HG03064 (cell line): ENCODE results near the gene ZDHHC5.
"Not testable (repeated sequence)": the region's sequence is repeated elsewhere in the genome, so short reads cannot be mapped to it uniquely, and the experiment has no call there.

Source experiments
- ATAC-seq: cut with Tn5 transposase; IDR thresholded peaks from one replicate; pipeline ENCODE4 v1.9.1; 2021; ENCODE audit warnings: low read depth; ENCODE audit not compliant: unreplicated experiment

Gene ZDHHC5

DNA sequence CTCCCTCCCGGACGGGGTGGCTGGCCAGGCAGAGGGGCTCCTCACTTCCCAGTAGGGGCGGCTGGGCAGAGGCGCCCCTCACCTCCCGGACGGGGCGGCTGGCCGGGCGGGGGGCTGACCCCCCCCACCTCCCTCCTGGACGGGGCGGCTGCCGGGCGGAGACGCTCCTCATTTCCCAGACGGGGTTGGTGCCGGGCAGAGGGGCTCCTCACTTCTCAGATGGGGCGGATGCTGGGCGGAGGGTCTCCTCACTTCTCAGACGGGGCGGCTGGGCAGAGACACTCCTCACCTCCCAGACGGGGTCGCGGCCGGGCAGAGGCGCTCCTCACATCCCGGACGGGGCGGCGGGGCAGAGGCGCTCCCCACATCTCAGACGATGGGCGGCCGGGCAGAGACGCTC is 48.8 kb downstream of the ZDHHC5 start:
- ATAC-seq: not testable (repeated sequence)

DNA sequence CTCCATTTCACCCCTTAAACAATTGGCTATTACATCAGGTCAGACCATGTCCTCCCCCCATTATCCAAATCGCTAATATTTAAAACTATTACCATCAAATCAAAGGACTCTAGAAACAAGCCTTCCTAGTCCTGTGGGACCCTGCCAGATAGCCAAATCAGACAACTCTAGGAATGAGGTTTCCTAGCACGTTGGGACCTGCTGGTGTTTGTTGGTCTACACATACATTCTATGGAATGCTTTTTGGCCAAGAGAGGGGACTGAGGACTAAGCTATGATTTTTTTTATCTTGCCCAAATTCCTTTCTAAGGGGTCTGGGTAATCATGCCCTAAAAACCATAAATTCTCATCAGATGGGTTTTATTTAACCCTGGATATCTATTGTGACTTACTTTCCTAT is 59.3 kb downstream of the ZDHHC5 start:
- ATAC-seq: no peak

DNA sequence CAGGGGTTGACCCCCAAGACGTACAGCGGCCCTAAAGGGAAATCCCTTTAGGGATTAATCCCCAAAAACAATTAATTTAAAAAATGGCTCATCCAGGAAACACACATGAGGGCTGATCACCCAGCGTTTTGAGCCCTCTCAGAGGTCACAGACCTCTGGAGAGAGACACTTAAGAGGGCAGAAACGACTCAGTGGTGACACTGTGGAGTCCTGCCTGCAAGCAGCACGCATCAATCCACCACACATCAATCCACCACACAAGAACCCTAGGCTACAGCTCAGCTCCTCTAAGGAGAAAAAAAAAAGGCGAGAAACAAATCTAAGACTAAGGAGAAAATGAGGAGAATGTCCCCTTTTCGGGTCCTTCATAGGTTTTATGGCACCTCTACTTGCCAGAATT is 60.9 kb downstream of the ZDHHC5 start:
- no peak for ATAC-seq

DNA sequence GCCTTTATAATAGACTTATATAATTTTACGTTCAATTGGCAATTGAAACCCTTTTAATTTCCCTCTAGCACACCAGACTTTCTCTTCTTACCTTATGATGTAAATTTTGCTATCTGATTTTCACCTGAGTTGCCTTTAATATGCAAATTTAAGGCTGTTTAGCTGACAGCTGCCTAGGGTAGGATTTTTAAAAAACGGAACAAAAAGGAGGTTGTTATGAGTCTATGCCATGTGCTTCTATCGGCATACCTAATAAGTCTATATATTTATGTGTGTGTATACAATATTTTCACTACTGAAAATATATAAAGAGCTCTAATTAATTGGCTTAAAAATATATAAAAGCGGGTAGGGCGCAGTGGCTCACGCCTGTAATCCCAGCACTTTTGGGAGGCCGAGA is 61.6 kb downstream of the ZDHHC5 start:
- no peak for ATAC-seq

DNA sequence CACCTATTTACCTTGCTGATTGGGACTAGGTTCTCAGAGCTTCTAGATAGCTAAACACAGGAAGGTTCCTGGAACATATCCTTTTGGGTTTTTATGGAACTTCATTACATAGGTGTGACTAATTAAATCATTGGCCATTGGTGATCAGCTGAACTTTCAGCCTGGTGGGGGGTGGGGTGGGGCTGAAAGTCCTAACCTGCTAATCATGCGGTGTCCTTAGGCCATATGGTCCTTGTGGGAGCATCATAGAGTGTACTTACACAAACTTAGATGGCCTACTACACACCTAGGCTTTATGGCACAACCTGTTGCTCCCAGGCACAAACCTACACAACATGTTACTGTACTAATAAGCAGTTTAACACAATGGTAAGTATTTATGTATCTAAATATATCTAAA is 64.7 kb downstream of the ZDHHC5 start:
- no peak for ATAC-seq

DNA sequence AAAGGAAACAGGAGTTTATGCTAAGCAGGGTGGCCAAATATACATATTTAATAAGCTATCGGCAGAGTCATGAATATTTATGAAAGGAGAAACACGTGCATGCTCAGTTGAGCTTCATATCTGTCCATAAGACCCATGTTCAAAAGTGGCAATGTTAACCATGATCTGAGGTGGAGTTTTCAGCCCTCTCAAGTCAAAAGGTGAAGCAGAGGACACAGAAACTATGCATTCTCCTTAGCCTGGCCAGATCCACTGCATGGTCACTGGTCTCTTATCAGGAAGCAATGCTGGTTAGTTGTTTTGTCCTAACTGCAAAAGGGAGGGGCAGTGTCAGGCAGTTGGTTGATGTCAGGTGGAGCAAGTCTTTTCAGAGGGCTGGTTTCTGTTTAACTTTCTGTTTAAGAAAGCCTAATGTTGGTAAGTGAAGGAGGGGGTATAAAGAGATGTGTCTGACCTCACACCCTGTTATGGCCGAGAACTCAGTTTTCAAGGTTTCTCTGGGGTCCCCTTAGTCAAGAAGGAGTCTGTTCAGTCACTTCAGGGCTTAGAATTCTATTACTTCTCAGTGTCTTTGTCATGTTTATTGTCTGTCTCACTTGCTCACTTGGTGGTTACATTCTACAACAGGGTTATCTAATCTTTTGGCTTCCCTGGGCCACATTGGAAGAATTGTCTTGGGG is 67.8 kb downstream of the ZDHHC5 start:
- ATAC-seq: no peak

DNA sequence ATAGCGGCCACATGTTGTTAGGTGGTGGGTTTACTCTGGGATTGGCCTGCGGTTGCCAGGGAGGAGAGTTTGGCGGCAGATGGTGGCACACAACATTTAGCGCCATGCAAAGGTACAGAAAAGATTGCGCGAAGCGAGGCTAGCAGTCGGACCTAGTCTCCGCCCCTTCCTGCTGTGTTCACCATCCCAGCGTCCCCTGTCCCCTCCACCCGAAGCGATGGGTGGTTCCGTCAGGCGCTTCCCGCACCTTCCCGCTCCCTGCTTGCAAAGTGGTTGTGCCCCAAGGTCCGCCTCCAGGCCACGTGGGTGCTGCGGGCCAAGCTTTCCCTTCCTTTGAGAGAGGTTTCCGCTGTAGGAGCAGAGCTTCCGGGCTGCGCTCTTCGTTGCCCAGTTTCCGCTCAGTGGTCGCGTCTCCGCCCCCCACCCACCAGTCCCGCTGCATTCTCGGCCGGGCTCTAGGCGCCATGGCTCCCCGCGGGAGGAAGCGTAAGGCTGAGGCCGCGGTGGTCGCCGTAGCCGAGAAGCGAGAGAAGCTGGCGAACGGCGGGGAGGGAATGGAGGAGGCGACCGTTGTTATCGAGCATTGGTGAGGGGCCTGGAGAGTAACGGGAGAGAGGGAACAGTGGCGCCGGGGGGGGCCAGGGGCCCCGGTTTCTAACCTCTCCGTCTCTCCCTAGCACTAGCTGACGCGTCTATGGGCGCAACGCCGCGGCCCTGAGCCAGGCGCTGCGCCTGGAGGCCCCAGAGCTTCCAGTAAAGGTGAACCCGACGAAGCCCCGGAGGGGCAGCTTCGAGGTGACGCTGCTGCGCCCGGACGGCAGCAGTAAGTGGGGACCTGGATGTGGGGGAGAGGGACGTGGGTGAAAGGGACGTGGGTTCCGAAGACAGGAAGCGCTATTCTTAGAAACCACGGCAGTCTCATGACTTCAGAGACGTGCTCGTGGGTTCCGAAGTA is 73.5 kb downstream of the ZDHHC5 start, which contains the start of gene SELENOH:
SELENOH (plus strand) TSS at position 360 of the 955 bp plus-strand sequence; CDS start at position 465, 105 bp downstream.
- ATAC-seq: peak; percentile 93

DNA sequence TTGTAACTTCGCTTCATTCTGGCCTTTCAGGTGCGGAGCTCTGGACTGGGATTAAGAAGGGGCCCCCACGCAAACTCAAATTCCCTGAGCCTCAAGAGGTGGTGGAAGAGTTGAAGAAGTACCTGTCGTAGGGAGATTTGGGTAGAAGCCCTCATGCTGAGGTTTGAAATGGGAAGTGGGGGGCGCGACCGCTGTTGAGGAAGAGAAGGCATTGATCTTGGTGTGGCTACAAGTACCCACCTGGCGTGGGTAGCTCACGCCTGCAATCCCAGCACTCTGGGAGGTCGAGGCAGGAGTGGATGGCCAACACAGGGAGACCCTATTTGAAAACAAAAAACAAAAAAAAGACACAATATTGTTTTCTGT is 74.2 kb downstream of the ZDHHC5 start:
- no peak for ATAC-seq

DNA sequence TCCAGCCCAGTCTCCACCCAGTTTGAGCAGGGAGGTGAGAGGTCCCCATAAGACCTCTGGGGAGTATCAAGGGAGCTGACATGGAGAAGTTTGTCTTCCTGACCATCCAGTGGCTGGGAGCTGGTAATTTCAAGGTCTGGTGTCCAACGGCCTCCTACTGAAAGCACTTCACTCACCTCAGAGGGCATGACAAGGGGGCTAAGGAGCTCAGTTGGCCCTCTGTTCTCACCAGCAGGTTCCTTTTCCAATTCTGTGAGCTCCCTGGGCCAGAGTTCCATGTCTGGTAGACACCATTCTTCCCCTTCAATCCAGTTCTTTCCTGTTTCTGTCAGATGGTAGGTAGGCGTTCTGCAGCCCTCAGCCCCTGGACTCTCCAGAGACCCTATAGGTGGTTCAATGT is 76.4 kb downstream of the ZDHHC5 start:
- no peak for ATAC-seq

DNA sequence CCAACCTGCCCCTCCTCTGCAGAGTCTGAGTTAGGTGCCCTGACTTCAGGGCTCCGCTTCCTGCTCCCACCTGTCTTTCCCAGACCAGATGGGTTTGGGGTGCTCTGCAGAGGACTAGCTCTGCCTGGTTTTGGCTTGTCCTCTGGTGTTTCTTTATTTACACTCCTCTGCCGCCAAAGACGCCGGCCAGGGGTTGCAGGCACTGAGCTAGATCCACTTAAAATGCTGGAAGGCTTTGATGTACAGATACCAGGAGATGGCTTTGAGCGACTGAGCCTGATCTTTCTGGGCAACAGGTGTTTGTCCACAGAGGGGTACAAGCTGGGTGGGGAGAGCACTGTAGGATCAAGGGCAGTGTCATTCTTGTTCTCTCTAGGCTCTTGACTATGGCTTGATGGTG is 77.3 kb downstream of the ZDHHC5 start:
- ATAC-seq: no peak

DNA sequence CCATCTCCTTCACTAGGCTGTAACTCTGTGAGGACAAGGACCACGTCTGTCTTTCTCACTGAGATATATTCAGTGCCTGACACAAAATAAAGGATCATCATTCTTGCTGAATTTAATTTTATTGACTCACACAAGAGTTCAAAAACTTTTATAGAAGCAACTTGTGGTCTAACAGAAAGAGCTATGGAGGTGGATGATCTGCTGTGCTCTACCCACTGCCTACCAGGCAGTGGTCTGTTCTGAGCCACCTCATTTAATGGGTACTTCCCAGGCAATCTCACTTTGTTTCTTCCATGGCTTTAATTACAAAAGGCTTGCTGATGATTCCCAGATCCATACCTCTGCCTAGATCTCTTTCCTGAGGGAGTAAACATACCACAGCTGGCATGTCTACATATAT is 79.0 kb downstream of the ZDHHC5 start:
- ATAC-seq: no peak
